Jurkat, Clone E6-1 (cell line): ENCODE results near the gene SEC61G. TPM values are rescaled to one million over a fixed set of nuclear protein-coding genes. Genes with fewer than 3 reads are reported as not detected.

Experiments used
- DNase-seq: peaks from one replicate; pipeline ENCODE4 v3.0.0-alpha.2; 2011; ENCODE audit warnings: low read depth, low spot score
- H3K4me3 ChIP-seq: 2 replicates; pipeline ENCODE4 v1.5.1; 2011; ENCODE audit warnings: mild to moderate bottlenecking, low read length, control low read depth, moderate library complexity
- polyA plus RNA-seq: library from polyadenylated mRNA; unstranded; fragments of >200 nt; gene quantifications from one replicate; pipeline ENCODE4 v1.2.1, GENCODE V29; 2012; ENCODE audit warnings: missing spikeins; ENCODE audit not compliant: insufficient read length, insufficient read depth

SEC61G gene
- 258 TPM for polyA plus RNA-seq

DNA sequence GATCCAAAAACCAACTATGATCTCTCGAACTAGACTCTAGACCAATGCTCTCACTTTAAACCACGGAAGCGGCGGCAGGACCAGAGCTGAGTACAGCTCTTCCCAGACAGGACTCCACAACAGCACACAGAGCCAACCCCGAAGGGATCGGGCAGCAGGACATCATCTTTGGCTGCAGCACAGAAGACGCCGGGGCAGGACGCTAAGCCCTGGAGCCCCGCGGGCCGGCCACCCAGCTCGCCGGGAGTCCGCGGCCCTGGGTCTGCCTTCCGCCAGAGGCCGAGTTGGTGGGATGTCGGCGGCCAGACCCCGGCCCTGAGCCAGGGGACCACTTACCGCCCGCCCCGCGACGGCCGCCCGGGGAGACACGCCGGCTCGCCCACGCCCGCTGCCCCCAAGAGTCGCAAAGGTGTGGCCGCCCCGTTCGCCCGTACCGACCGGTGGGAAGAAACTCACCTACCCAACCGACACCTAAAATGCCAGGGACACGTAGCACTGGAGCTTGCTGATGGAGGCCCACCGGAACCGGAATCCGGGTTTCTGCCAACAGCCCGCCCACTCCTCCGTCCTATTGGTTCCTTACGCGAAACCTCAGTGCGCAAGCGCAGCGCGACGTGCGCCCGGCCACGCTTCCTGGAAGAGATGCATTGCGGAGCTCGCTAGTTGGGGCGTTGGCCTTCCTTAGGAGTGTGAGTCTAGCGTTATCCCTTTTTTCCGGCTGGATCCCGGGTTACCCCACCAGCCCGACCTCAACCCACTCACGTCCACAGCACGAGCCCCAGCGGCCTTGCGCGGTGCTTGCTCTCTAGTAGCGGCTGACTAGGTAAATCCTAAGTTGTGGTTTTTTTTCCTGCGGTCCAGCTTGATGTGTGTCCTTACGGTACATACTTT lies at the start of gene SEC61G:
TSS of gene SEC61G (minus strand) at position 510 of the 891 bp plus-strand sequence. CDS start 1,623 bp downstream, outside the sequence.
- peak within 1 kb of the TSS; percentile 95 for H3K4me3 ChIP-seq
- DNase-seq: peak; percentile 93

DNA sequence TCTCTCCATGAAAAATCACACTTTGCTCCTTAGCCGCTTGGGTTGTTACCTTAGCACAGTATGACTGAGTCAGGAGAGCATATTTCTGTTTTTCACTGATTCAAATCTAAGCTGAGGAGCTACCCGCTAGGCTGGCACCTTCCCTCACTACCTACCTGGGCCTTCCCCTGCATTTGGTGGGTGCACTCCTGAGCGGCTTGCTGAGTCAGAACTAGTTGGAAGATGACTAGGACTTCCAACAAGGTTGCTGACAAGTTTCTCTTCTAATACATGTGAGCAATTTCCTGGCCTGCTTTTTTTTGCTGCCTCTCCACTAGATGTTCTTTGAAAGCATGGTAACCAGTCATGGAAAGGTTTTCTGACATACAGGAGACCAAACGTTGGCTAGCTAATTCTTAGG lies 43.8 kb upstream of the SEC61G start:
- no peak overlapping the region for H3K4me3 ChIP-seq
- DNase-seq: no peak

DNA sequence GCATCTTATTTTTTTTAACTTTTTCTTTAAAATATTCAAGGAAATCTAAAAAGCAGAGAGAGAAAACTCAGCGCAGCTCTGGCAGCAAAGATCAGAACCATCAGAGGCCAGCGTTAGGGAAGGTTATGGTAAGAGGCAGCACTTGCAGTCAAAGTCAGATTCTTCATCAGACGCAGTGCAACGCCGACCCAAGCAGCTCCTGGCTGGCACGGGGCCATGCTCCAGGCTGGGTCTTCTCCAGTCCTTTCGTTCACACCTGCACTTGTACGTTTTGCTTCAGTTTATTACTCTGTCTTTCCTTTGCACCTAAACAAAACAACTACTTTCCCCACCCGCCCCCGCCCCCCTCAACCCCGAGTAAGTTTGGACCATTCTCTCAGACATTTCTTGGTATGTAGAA lies 43.1 kb upstream of the SEC61G start:
- H3K4me3 ChIP-seq: no peak overlapping the region
- DNase-seq: no peak

GRCh38 chr7:54799792-54800191 lies 40.8 kb upstream of the SEC61G start:
- no peak overlapping the region for H3K4me3 ChIP-seq
- no peak for DNase-seq

GRCh38 chr7:54798530-54798929 lies 39.5 kb upstream of the SEC61G start:
- no peak for DNase-seq

GRCh38 chr7:54796853-54797252 lies 37.8 kb upstream of the SEC61G start:
- no peak for DNase-seq
- no peak overlapping the region for H3K4me3 ChIP-seq

More at GRCh38 chr7:54798530-54798929, 39.5 kb upstream of the SEC61G start:
- no peak overlapping the region for H3K4me3 ChIP-seq

GRCh38 chr7:54796150-54796549 lies 37.1 kb upstream of the SEC61G start:
- no peak overlapping the region for H3K4me3 ChIP-seq
- DNase-seq: no peak

- DNase-seq: no peak
- H3K4me3 ChIP-seq: no peak overlapping the region
Measured at GRCh38 chr7:54792383-54792782, 33.4 kb upstream of the SEC61G start.

DNA sequence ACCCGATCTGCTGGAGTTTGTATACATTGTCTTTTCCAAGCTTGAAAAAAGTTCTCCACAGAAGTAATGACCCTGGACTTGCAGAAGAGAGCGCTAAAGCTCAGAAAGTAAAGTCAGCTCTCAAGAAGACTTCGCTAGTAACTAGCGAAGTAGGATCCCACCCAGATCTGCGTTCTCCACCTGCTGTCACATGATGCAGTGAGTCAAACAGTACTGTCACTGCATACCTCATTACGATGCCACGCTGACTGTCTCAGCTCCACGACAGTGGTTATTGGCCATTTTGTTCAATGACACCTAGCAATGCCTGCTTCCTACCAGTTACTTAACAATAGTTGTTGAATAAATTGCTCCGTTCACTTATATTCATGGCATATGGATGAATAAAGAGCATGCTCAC lies 29.7 kb upstream of the SEC61G start:
- DNase-seq: peak; percentile 33

GRCh38 chr7:54785261-54785660 lies 26.2 kb upstream of the SEC61G start:
- no peak overlapping the region for H3K4me3 ChIP-seq
- DNase-seq: no peak

More for the DNA sequence above, 29.7 kb upstream of the SEC61G start:
- H3K4me3 ChIP-seq: no peak overlapping the region

- DNase-seq: no peak
- H3K4me3 ChIP-seq: no peak overlapping the region
Measured at GRCh38 chr7:54783952-54784351, 24.9 kb upstream of the SEC61G start.

DNA sequence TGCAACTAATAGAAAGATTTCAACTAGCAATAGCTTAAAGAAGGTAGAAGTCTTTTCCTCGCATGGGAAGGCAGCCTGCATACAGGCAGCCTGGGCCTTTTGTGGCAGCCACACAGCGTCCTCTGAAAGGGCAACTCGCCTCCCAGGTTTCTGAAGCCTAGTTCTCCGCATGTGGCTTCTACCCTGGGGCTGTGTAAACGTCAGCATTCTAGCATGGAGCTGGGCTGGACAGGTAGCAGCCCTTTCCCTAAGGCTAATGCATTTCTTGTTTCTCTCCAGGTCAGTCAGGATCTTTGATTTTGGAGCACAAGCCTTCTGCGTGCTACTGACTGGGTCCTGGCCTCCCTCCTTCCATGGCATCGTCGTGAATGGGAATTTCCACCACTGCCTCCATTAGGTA lies 23.8 kb upstream of the SEC61G start:
- H3K4me3 ChIP-seq: no peak overlapping the region
- DNase-seq: no peak

DNA sequence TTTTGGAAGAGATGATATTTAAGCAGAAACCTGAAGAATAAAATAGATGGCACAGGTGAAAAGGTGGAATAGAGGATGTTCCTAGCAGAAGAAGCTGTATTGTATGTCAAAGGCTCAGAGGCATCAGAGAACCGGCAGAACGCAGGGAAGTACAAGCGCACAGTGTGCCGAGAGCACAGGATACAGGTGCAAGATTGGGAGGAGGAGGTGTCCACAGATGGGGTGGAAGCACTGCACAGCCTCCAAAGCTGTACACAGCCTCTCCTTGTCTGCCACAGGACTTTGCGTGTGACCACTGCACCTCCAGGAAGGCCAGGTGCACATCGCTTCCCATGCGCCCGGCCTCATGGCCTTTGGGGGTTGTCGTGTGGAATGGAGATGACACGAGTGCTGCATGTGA lies 23.3 kb upstream of the SEC61G start:
- DNase-seq: no peak
- H3K4me3 ChIP-seq: no peak overlapping the region

GRCh38 chr7:54781134-54781920 lies 22.3 kb upstream of the SEC61G start:
- DNase-seq: no peak

DNA sequence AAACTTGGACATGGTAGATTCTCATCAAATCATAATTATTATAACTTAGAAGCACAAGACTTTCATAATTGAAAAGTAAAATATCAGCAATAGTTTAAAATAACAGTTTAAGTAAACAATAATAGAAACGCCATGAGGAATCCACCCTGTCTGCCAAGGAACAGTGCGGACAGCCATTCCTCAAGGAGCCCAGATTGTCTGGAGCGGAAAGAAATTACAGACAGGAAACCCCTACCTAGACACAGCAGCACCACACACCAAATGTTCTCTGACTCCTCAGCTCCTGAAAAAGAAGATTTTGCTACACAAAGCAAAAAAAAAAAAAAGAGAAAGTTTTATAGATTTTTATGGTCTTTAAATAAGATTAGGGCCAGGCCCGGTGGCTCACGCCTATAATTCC lies 21.5 kb upstream of the SEC61G start:
- H3K4me3 ChIP-seq: no peak overlapping the region
- no peak for DNase-seq

More at GRCh38 chr7:54781134-54781920, 22.3 kb upstream of the SEC61G start:
- H3K4me3 ChIP-seq: no peak overlapping the region

GRCh38 chr7:54778696-54779540 lies 19.9 kb upstream of the SEC61G start:
- no peak for DNase-seq
- no peak overlapping the region for H3K4me3 ChIP-seq

DNA sequence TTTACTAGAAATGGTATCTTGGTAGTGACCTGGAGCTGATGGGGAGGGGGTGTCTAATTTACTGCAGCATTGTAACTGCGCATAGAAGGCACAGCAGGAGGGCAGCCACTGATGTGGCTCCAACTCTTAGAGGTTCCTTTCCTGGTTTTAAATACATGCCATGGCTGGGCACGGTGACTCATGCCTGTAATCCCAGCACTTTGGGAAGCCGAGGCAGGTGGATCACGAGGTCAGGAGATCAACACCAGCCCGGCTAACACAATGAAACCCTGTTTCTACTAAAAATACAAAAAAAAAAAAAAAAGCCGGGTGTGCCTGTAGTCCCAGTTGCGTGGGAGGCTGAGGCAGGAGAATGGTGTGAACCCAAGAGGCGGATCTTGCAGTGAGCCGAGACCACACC lies 19.2 kb upstream of the SEC61G start:
- H3K4me3 ChIP-seq: no peak overlapping the region
- DNase-seq: no peak

DNA sequence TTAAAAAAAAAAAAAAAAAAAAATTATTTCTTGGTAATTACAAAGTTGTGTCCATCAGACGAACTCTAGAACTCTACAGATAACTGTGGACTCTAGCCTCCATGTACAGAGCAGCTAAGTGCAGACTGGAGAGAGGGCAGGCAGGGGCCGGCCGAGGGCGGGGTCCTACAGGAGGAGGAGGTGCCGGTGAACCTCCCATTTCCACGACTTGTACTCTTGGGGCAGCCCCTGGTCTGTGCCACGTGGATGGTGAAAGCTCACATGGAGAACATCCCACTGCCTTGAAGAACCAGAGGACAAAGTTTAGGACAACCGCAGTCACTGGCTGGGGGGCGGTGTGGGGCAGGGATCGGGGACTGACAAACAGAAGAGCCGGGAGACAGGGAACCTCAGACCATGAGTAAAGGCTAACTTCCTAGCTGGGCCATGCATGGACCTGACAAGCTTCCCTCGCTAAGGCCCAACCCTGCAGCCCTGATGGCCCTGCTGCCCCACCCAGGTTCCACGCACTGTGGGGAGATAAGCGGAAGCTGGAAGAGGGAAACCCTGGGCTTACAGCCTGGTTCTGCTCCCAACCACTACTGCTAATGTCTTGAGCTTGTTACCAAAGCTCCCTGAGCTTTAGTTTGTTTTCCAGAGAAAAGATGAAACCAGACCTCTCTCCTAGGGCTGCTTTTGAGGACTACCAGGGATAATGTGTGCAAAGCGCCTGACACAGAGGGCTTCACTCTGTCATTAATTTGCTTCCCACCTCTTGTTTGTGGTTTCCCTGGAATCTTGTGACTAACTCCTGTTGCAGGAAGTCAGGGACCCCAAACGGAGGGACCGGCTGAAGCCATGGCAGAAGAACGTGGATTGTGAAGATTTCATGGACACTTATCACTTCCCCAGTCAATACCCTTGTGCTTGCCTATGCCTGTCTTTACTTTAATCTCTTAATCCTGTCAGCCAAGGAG lies 16.1 kb upstream of the SEC61G start:
- no peak overlapping the region for H3K4me3 ChIP-seq
- DNase-seq: no peak
